Head of caudate nucleus (tissue), 42 donors: ENCODE results near the gene STAMBPL1.
A peak's percentile ranks its signal among the peaks of the same experiment; 100 is the strongest.
"Not testable (repeated sequence)": the region's sequence is repeated elsewhere in the genome, so short reads cannot be mapped to it uniquely, and the experiment has no call there.

Experiments used
- DNase-seq, 42 donors: peaks; one replicate each; pipeline versions ENCODE4 v3.0.0 to v3.0.0-alpha.2; 2020 to 2021; ENCODE audit warnings: mixed read lengths in 7 of 42
- intact Hi-C: fragments of 100-400 bp; cut with DNase I; formaldehyde crosslinking; loops from one replicate; pipeline ENCODE4 v1.15.0; 2022

STAMBPL1 gene

GRCh38 chr10:88852327-88852726 lies 27.7 kb upstream of the STAMBPL1 start:
- no peak for DNase-seq
- intact Hi-C loops, result no loop called here

- DNase-seq, result no peak
- intact Hi-C loops, result no loop called here
Measured at GRCh38 chr10:88853155-88853881, 26.7 kb upstream of the STAMBPL1 start.

- DNase-seq, result no peak
- intact Hi-C loops, result no loop called here
Measured at GRCh38 chr10:88854684-88855083, 25.4 kb upstream of the STAMBPL1 start.

- DNase-seq, result no peak
- intact Hi-C loops, result no loop called here
Measured at GRCh38 chr10:88857831-88858230, 22.2 kb upstream of the STAMBPL1 start.

GRCh38 chr10:88858491-88858890 lies 21.6 kb upstream of the STAMBPL1 start:
- intact Hi-C loops, result no loop called here
- no peak for DNase-seq

GRCh38 chr10:88861036-88861435 lies 19.0 kb upstream of the STAMBPL1 start:
- intact Hi-C loops, result no loop called here
- DNase-seq, result no peak

GRCh38 chr10:88865281-88865876 lies 14.7 kb upstream of the STAMBPL1 start:
- intact Hi-C loops, result no loop called here
- DNase-seq, result no peak

GRCh38 chr10:88866454-88866853 lies 13.6 kb upstream of the STAMBPL1 start:
- intact Hi-C loops, result no loop called here
- DNase-seq, result no peak

GRCh38 chr10:88870089-88870488 lies 10.0 kb upstream of the STAMBPL1 start:
- intact Hi-C loops, result no loop called here
- no peak for DNase-seq

GRCh38 chr10:88873757-88874156 lies 6.3 kb upstream of the STAMBPL1 start:
- intact Hi-C loops, result no loop called here
- no peak for DNase-seq

GRCh38 chr10:88874281-88874680 lies 5.8 kb upstream of the STAMBPL1 start:
- intact Hi-C loops, result no loop called here
- DNase-seq, result no peak

GRCh38 chr10:88875081-88875480 lies 5.0 kb upstream of the STAMBPL1 start:
- intact Hi-C loops, result no loop called here
- no peak for DNase-seq

- intact Hi-C loops, result no loop called here
- no peak for DNase-seq
Measured at GRCh38 chr10:88877298-88877697, 2.7 kb upstream of the STAMBPL1 start.

- intact Hi-C loops, result no loop called here
- peak; percentile 15 to 84 (median 69) for DNase-seq
Measured at GRCh38 chr10:88880282-88881076, 434 bp downstream of the STAMBPL1 start.

GRCh38 chr10:88881320-88881719 lies 1.3 kb downstream of the STAMBPL1 start:
- intact Hi-C loops, result no loop called here
- peak in 1 of 42 donors; percentile 8 for DNase-seq

GRCh38 chr10:88881922-88882645 lies 2.0 kb downstream of the STAMBPL1 start:
- intact Hi-C loops, result no loop called here
- DNase-seq, result no peak

GRCh38 chr10:88882646-88883447 lies 2.8 kb downstream of the STAMBPL1 start:
- intact Hi-C loops, DNase-seq: not testable (repeated sequence)

- DNase-seq, result no peak
- intact Hi-C loops, result no loop called here
Measured at GRCh38 chr10:88883448-88883809, 3.4 kb downstream of the STAMBPL1 start.

- intact Hi-C loops, result no loop called here
- no peak for DNase-seq
Measured at GRCh38 chr10:88886557-88886956, 6.5 kb downstream of the STAMBPL1 start.
